HG03457 (cell line): ENCODE data around the gene RAB42.
A peak's percentile ranks its signal among the peaks of the same experiment; 100 is the strongest.
"Not testable (repeated sequence)": the region's sequence is repeated elsewhere in the genome, so short reads cannot be mapped to it uniquely, and the experiment has no call there.

ENCODE experiments used
- ATAC-seq: cut with Tn5 transposase; IDR thresholded peaks from one replicate; pipeline ENCODE4 v1.9.1; 2021; ENCODE audit warnings: moderate number of reproducible peaks; ENCODE audit not compliant: unreplicated experiment

The RAB42 gene

GRCh38 chr1:28582248-28582615 lies 9.8 kb upstream of the RAB42 start:
- no peak for ATAC-seq

GRCh38 chr1:28586585-28587391 lies 5.3 kb upstream of the RAB42 start:
- not testable (repeated sequence) for ATAC-seq

GRCh38 chr1:28592321-28593071 lies 431 bp downstream of the RAB42 start:
- no peak for ATAC-seq

GRCh38 chr1:28593988-28594356 lies 1.9 kb downstream of the RAB42 start:
- not testable (repeated sequence) for ATAC-seq

GRCh38 chr1:28594686-28595411 lies 2.8 kb downstream of the RAB42 start:
- not testable (repeated sequence) for ATAC-seq

GRCh38 chr1:28595412-28596191 lies 3.5 kb downstream of the RAB42 start:
- ATAC-seq, result no peak

- not testable (repeated sequence) for ATAC-seq
Measured at GRCh38 chr1:28596276-28596675, 4.2 kb downstream of the RAB42 start.

GRCh38 chr1:28601696-28602095 lies 9.6 kb downstream of the RAB42 start:
- ATAC-seq, result no peak

GRCh38 chr1:28602536-28603439 lies 10.7 kb downstream of the RAB42 start:
- ATAC-seq, result no peak

GRCh38 chr1:28604411-28604810 lies 12.3 kb downstream of the RAB42 start:
- ATAC-seq, result no peak

GRCh38 chr1:28604962-28605361 lies 12.9 kb downstream of the RAB42 start:
- no peak for ATAC-seq

GRCh38 chr1:28606771-28607170 lies 14.7 kb downstream of the RAB42 start:
- no peak for ATAC-seq

GRCh38 chr1:28613175-28613574 lies 21.1 kb downstream of the RAB42 start:
- ATAC-seq, result no peak

GRCh38 chr1:28631713-28632112 lies 39.6 kb downstream of the RAB42 start:
- ATAC-seq, result no peak

- no peak for ATAC-seq
Measured at GRCh38 chr1:28632560-28632959, 40.5 kb downstream of the RAB42 start.

- ATAC-seq, result no peak
Measured at GRCh38 chr1:28640766-28641165, 48.7 kb downstream of the RAB42 start.

GRCh38 chr1:28642056-28642846 lies 50.2 kb downstream of the RAB42 start:
- peak; percentile 11 for ATAC-seq

GRCh38 chr1:28642847-28643635 lies 51.0 kb downstream of the RAB42 start, which contains the start of gene TAF12:
TSS of gene TAF12 (minus strand) at chr1:28643067. CDS start at chr1:28622081, 20,986 bp downstream.
- ATAC-seq, result peak; percentile 52
